Brain microvascular endothelial cell (primary cell): Measurements from ENCODE around the gene PITPNM1.

ENCODE experiments used
- DNase-seq: peaks from one replicate; pipeline ENCODE4 v3.0.0-alpha.2; 2020
- H3K27ac ChIP-seq: fragments of 250-450 bp; sonication (Bioruptor Pico); 2 replicates; pipeline ENCODE4 v1.5.1; 2020; ENCODE audit warnings: mild to moderate bottlenecking, moderate library complexity
- H3K27me3 ChIP-seq: fragments of 250-450 bp; sonication (Bioruptor Pico); replicated peaks from 2 replicates; pipeline ENCODE4 v1.5.1; 2020; ENCODE audit warnings: mild to moderate bottlenecking
- H3K36me3 ChIP-seq: fragments of 250-450 bp; sonication (Bioruptor Pico); replicated peaks from 2 replicates; pipeline ENCODE4 v1.5.1; 2020; ENCODE audit warnings: mild to moderate bottlenecking
- H3K4me3 ChIP-seq: 2 replicates; pipeline ENCODE4 v1.5.1; 2011; ENCODE audit warnings: low read depth, mild to moderate bottlenecking, control low read depth, low read length, moderate library complexity
- CTCF ChIP-seq: IDR thresholded peaks from 2 replicates; pipeline ENCODE4 v1.5.1; 2011; ENCODE audit warnings: low read depth, mild to moderate bottlenecking, moderate library complexity, low read length, control low read depth, inconsistent platforms; ENCODE audit errors: missing control alignments
- in situ Hi-C: cut with HindIII; loops from 2 replicates; pipeline ENCODE4 v1.10.0; 2017; ENCODE audit warnings: low sequenced_read_pairs, low pct_ligation_motif_present

Gene PITPNM1

GRCh38 chr11:67470337-67471002 lies 34.7 kb downstream of the PITPNM1 start:
- Histone ChIP-seq H3K27me3 (no peaks in the 10 kb centered on the region), H3K27ac (no peak overlapping the region), H3K36me3 (no peaks in the 10 kb centered on the region), H3K4me3 (no peak overlapping the region)
- no peak for TF ChIP-seq CTCF
- DNase-seq, result no peak
- in situ Hi-C loops, result no loop called here

GRCh38 chr11:67469508-67469811 lies 35.7 kb downstream of the PITPNM1 start:
- Histone ChIP-seq H3K36me3 (no peaks in the 10 kb centered on the region), H3K27me3 (no peaks in the 10 kb centered on the region), H3K4me3 (peak overlapping the region; percentile 67), H3K27ac (peak overlapping the region; percentile 72)
- in situ Hi-C loops, result no loop called here
- no peak for DNase-seq
- TF ChIP-seq CTCF, result no peak

- peak; percentile 82 for DNase-seq
- H3K27me3 ChIP-seq, result no peaks in the 10 kb centered on the region
- peak; percentile 52 for TF ChIP-seq CTCF
- H3K27ac ChIP-seq, result peak within 1 kb of the TSS; percentile 72
- peak within 1 kb of the TSS; percentile 73 for H3K4me3 ChIP-seq
- H3K36me3 ChIP-seq, result no peaks in the 10 kb centered on the region
- in situ Hi-C loops, result no loop called here
These were observed 36.2 kb downstream of the PITPNM1 start, which contains the start of gene TMEM134 for GRCh38 chr11:67468759-67469507. Gene TMEM134 (minus strand): TSS chr11:67469251. CDS start chr11:67469192, 59 bp downstream.

GRCh38 chr11:67468456-67468758 lies 36.8 kb downstream of the PITPNM1 start:
- TF ChIP-seq CTCF, result no peak
- H3K27me3 ChIP-seq, result no peaks in the 10 kb centered on the region
- no peaks in the 10 kb centered on the region for H3K36me3 ChIP-seq
- H3K4me3 ChIP-seq, result peak overlapping the region; percentile 73
- in situ Hi-C loops, result no loop called here
- DNase-seq, result no peak
- no peak overlapping the region for H3K27ac ChIP-seq

- H3K4me3 ChIP-seq, result peak overlapping the region; percentile 73
- no peaks in the 10 kb centered on the region for H3K27me3 ChIP-seq
- H3K27ac ChIP-seq, result no peak overlapping the region
- in situ Hi-C loops, result no loop called here
- no peak for TF ChIP-seq CTCF
- no peaks in the 10 kb centered on the region for H3K36me3 ChIP-seq
- no peak for DNase-seq
These were observed 37.1 kb downstream of the PITPNM1 start for GRCh38 chr11:67468056-67468455.
